ENCODE results near the gene GALNT2.

- TF ChIP-seq HDAC2 (IDR thresholded peaks at IDR 0.05) (no peak), CREM (IDR thresholded peaks at IDR 0.05; ENCODE audit: low read depth) (no peak), CUX1 (IDR thresholded peaks at IDR 0.05; ENCODE audit: insufficient replicate concordance, low read depth, low read length) (no peak), CTCF (IDR thresholded peaks at IDR 0.05 in 2 of 3, conservative IDR thresholded peaks at IDR 0.05 in 1 of 3; ENCODE audit: control insufficient read depth in 2 of 3, extremely low read depth in 1 of 3, insufficient read depth in 1 of 3, low read depth in 3 of 3, low read length in 3 of 3) (peak; percentile 89 to 94 (median 92)), MAX (IDR thresholded peaks at IDR 0.05; ENCODE audit: low read depth, low read length) (no peak), RAD51 (IDR thresholded peaks at IDR 0.05) (no peak), PBX3 (IDR thresholded peaks at IDR 0.05; ENCODE audit: insufficient replicate concordance, low read depth, low read length) (no peak), USF2 (IDR thresholded peaks at IDR 0.05; ENCODE audit: borderline replicate concordance, low read depth, low read length) (no peak), USF1 (IDR thresholded peaks at IDR 0.05; ENCODE audit: borderline replicate concordance, extremely low read length, insufficient read depth, low read depth, low read length) (no peak)
Observed at GRCh38 chr1:230310381-230311163, 243.5 kb downstream of the GALNT2 start.
